MCF 10A (cell line): ENCODE results near the gene ASB2. TPM values are rescaled to one million over a fixed set of nuclear protein-coding genes. Genes with fewer than 3 reads are reported as not detected.

Source experiments
- BruUV-seq: library from RNA; stranded (reverse); fragments of 400-500 nt; replicated peaks from 2 replicates; lab custom pipeline; 2021; lab: Mats Ljungman, UMichigan
- CTCF ChIA-PET: fragments of 300-600 bp; sonication (Branson Sonifier 250); formaldehyde crosslinking; extraction: SDS; loops from one replicate; lab custom pipeline; 2021; ENCODE audit warnings: antibody characterized with exemption, inconsistent platforms; lab: Yijun Ruan, JAX
- POLR2A ChIA-PET: fragments of 300-600, 350-650 bp; sonication (Branson Sonifier 250); formaldehyde crosslinking; extraction: SDS; loops from one replicate; lab custom pipeline; 2020; ENCODE audit warnings: antibody characterized with exemption, inconsistent platforms; lab: Yijun Ruan, JAX
- DNase-seq: peaks from one replicate; pipeline ENCODE4 v3.0.0-alpha.2; 2018; ENCODE audit not compliant: unreplicated experiment
- H3K27ac Mint-ChIP-seq: one replicate; pipeline ENCODE4 v1.8.0; 2022; ENCODE audit warnings: mild to moderate bottlenecking, low read depth, mixed read lengths; ENCODE audit not compliant: unreplicated experiment
- H3K27me3 Mint-ChIP-seq: one replicate; pipeline ENCODE4 v1.8.0; 2022; ENCODE audit warnings: mixed read lengths; ENCODE audit not compliant: insufficient read depth, unreplicated experiment
- H3K36me3 Mint-ChIP-seq: one replicate; pipeline ENCODE4 v1.8.0; 2022; ENCODE audit warnings: mild to moderate bottlenecking, moderate library complexity, mixed read lengths; ENCODE audit not compliant: insufficient read depth, unreplicated experiment
- H3K4me1 Mint-ChIP-seq: one replicate; pipeline ENCODE4 v1.8.0; 2022; ENCODE audit warnings: mixed read lengths; ENCODE audit not compliant: insufficient read depth, unreplicated experiment
- H3K4me3 Mint-ChIP-seq: one replicate; pipeline ENCODE4 v1.8.0; 2022; ENCODE audit warnings: mild to moderate bottlenecking, moderate library complexity, mixed read lengths; ENCODE audit not compliant: unreplicated experiment
- H3K9me3 Mint-ChIP-seq: one replicate; pipeline ENCODE4 v1.8.0; 2022; ENCODE audit warnings: mixed read lengths; ENCODE audit not compliant: unreplicated experiment
- CTCF ChIP-seq: fragments of 200-600 bp; IDR thresholded peaks from one replicate; pipeline ENCODE4 v1.8.0; 2022; ENCODE audit warnings: antibody characterized with exemption, mild to moderate bottlenecking; ENCODE audit not compliant: unreplicated experiment
- intact Hi-C: fragments of 100-400 bp; cut with micrococcal nuclease; formaldehyde crosslinking; loops from 2 replicates; pipeline ENCODE4 v1.14.1; 2022
- total RNA-seq: library from RNA; stranded (reverse); gene quantifications from 2 replicates; pipeline ENCODE4 v1.2.3, GENCODE V29; 2022

ASB2 gene
- total RNA-seq, 1 experiment from 2014 or later, result not detected

DNA sequence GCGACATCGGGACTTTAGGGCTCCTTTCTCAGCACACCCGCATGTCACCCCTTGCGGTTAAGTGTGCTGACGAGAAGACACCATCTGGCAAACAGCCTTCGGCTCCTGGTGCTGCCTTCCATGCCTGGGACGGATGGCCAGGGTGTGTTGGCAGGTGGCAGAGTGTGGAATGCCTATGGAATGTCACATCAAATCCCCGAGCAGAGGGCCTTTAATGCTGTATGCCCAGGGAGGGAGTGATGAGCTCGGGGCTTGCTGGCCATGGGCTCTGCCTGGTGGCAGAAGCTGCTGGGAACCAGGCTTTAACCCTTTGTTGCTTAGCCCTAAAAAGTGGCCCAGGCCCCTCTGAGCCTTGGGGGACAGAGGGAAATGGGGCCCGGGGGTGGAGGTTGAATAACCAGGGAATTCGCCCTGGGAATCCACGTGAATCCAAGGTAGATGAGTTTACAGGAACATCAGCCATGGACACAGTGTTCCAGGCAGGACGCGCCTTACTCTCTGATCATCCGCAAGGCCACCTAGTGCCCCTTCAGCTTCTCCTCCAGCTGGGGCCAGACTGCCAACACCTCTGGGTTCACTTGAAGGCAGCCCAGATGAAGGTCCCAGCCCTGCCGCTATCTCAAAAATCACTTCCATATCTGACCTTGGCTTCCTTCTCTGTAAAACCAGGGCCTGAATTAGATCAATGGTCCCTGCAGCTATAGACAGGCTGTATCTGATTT, 31.9 kb downstream of the ASB2 start:
- no peak for DNase-seq
- TF ChIP-seq CTCF, result no peak
- no peaks in the 10 kb centered on the region for H3K9me3 Mint-ChIP-seq
- no peaks in the 10 kb centered on the region for H3K27me3 Mint-ChIP-seq
- POLR2A ChIA-PET, result no interaction called here
- no peak overlapping the region for H3K27ac Mint-ChIP-seq
- H3K36me3 Mint-ChIP-seq, result no peaks in the 10 kb centered on the region
- H3K4me3 Mint-ChIP-seq, result no peak overlapping the region
- H3K4me1 Mint-ChIP-seq, result peaks cover 23% of the 10 kb centered on the region
- no TSS peak for BruUV-seq
- intact Hi-C loops, result loop anchor here (5.0 kb wide), 1 partner anchor 193 kb away; no protein-coding TSS in a partner anchor
- CTCF ChIA-PET, result interaction anchor here (1.0 kb wide), 1 partner anchor 8 kb away, joined by 3 read pairs; no protein-coding TSS in a partner anchor

GRCh38 chr14:93943930-93944329, 32.4 kb downstream of the ASB2 start:
- no peak for TF ChIP-seq CTCF
- POLR2A ChIA-PET, result no interaction called here
- H3K4me3 Mint-ChIP-seq, result no peak overlapping the region
- no peaks in the 10 kb centered on the region for H3K27me3 Mint-ChIP-seq
- H3K36me3 Mint-ChIP-seq, result no peaks in the 10 kb centered on the region
- DNase-seq, result no peak
- peaks cover 23% of the 10 kb centered on the region for H3K4me1 Mint-ChIP-seq
- no peak overlapping the region for H3K27ac Mint-ChIP-seq
- H3K9me3 Mint-ChIP-seq, result no peaks in the 10 kb centered on the region
- BruUV-seq, result no TSS peak
- intact Hi-C loops, result loop anchor here (5.0 kb wide), 1 partner anchor 193 kb away; no protein-coding TSS in a partner anchor
- CTCF ChIA-PET, result interaction anchor here (0.6 kb wide), 1 partner anchor 404 kb away, joined by 6 read pairs; no protein-coding TSS in a partner anchor

DNA sequence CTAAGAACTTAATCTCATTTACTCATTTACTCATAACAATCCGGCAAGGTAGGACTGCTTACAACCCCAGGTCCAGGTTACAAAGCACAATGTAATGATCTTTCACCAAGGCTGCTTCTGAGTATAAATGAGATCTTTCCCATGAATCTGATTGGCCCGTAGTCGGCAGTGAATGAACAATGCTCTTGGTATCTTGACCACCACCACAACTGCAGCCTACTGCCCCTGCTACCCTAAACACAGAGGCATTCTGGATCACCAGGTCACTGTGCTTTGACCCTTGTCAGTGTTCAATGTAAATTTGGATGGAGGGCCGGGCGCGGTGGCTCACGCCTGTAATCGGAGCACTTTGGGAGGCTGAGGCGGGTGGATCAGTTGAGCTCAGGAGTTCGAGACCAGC, 33.3 kb downstream of the ASB2 start:
- CTCF ChIA-PET, result interaction anchor here (0.6 kb wide), 1 partner anchor 105 kb away, joined by 4 read pairs; no protein-coding TSS in a partner anchor

More for the DNA sequence above, 33.3 kb downstream of the ASB2 start:
- intact Hi-C loops, result loop anchor here (5.0 kb wide), 1 partner anchor 194 kb away; no protein-coding TSS in a partner anchor
- peaks cover 23% of the 10 kb centered on the region for H3K4me1 Mint-ChIP-seq
- no peaks in the 10 kb centered on the region for H3K9me3 Mint-ChIP-seq
- no peak overlapping the region for H3K27ac Mint-ChIP-seq
- H3K27me3 Mint-ChIP-seq, result no peaks in the 10 kb centered on the region
- no TSS peak for BruUV-seq
- no peaks in the 10 kb centered on the region for H3K36me3 Mint-ChIP-seq
- no peak for TF ChIP-seq CTCF
- DNase-seq, result no peak
- POLR2A ChIA-PET, result no interaction called here
- no peak overlapping the region for H3K4me3 Mint-ChIP-seq
